Spinal cord (tissue), 10 donors: Measurements from ENCODE around the gene XPC. TPM values are rescaled to one million over a fixed set of nuclear protein-coding genes. Genes with fewer than 3 reads are reported as not detected.

Source experiments
- DNase-seq, 6 donors: peaks; one replicate each; pipeline versions ENCODE4 v3.0.0 to v3.0.0-alpha.2; 2013 to 2015; ENCODE audit warnings: low spot score in 6 of 6, low read depth in 4 of 6
- H3K27ac ChIP-seq: one replicate; pipeline ENCODE4 v1.5.1; 2013; ENCODE audit warnings: low read depth, low read length, control low read depth
- H3K27me3 ChIP-seq: one replicate; pipeline ENCODE4 v1.6.1; 2013; ENCODE audit warnings: low read length; ENCODE audit not compliant: control insufficient read depth, insufficient read depth
- H3K36me3 ChIP-seq: one replicate; pipeline ENCODE4 v1.6.1; 2013; ENCODE audit warnings: low read length; ENCODE audit not compliant: control insufficient read depth, insufficient read depth
- H3K4me1 ChIP-seq: one replicate; pipeline ENCODE4 v1.6.1; 2013; ENCODE audit warnings: low read length; ENCODE audit not compliant: control insufficient read depth, insufficient read depth
- H3K4me3 ChIP-seq: one replicate; pipeline ENCODE4 v1.5.1; 2013; ENCODE audit warnings: low read depth, low read length, control low read depth
- H3K9me3 ChIP-seq: one replicate; pipeline ENCODE4 v1.6.1; 2013; ENCODE audit warnings: low read length; ENCODE audit not compliant: control insufficient read depth, insufficient read depth
- WGBS: methylation state at CpG from one replicate; pipeline ENCODE4 v1.1.5; 2013; ENCODE audit warnings: missing lambda C conversion rate; ENCODE audit not compliant: insufficient coverage; 5-methylcytosine and 5-hydroxymethylcytosine counted together
- polyA plus RNA-seq, 2 donors: library from polyadenylated mRNA; unstranded; fragments of 120-200 nt; gene quantifications; one replicate each; pipeline ENCODE4 v1.2.1, GENCODE V29; 2013; ENCODE audit not compliant: insufficient read length in 2 of 2
- total RNA-seq, 2 donors: library from RNA; depleted of rRNA in 1 of 2; stranded (reverse); fragments of 120-200 nt in 1 of 2; fragments of >200 nt in 1 of 2; gene quantifications; one replicate each; pipeline versions ENCODE4 v1.2.3 to v1.2.4, GENCODE V29; 2013 to 2014
- donor health status: healthy.

XPC gene
- total and polyA plus RNA-seq, 4 donors, result 14.7 to 32.6 (median 29.3) TPM

- no peaks in the 10 kb centered on the region for H3K27me3 ChIP-seq
- H3K27ac ChIP-seq, result no peak overlapping the region
- no peaks in the 10 kb centered on the region for H3K9me3 ChIP-seq
- no peak overlapping the region for H3K4me3 ChIP-seq
- WGBS, result 86% methylated on average over 5 of the region's 5 CpGs
- DNase-seq, result no peak
- H3K36me3 ChIP-seq, result peaks cover 70% of the 10 kb centered on the region
- H3K4me1 ChIP-seq, result peaks cover 12% of the 10 kb centered on the region
Observed at GRCh38 chr3:14139771-14140170, 38.6 kb downstream of the XPC start.

GRCh38 chr3:14138878-14139655 lies 39.3 kb downstream of the XPC start:
- WGBS, result 91% methylated on average over 12 of the region's 14 CpGs
- Histone ChIP-seq H3K27ac (no peak overlapping the region), H3K27me3 (no peaks in the 10 kb centered on the region), H3K36me3 (peaks cover 77% of the 10 kb centered on the region), H3K4me1 (peaks cover 6% of the 10 kb centered on the region), H3K9me3 (no peaks in the 10 kb centered on the region), H3K4me3 (no peak overlapping the region)
- DNase-seq, result no peak

- peaks cover 85% of the 10 kb centered on the region for H3K36me3 ChIP-seq
- DNase-seq, result no peak
- H3K27me3 ChIP-seq, result no peaks in the 10 kb centered on the region
- peaks cover 6% of the 10 kb centered on the region for H3K4me1 ChIP-seq
- H3K4me3 ChIP-seq, result no peak overlapping the region
- no peaks in the 10 kb centered on the region for H3K9me3 ChIP-seq
- WGBS, result 94% methylated on average over 16 of the region's 16 CpGs
- H3K27ac ChIP-seq, result no peak overlapping the region
Observed at GRCh38 chr3:14138109-14138877, 40.1 kb downstream of the XPC start.

GRCh38 chr3:14137445-14137844 lies 41.0 kb downstream of the XPC start:
- no peaks in the 10 kb centered on the region for H3K27me3 ChIP-seq
- H3K4me3 ChIP-seq, result no peak overlapping the region
- H3K27ac ChIP-seq, result no peak overlapping the region
- H3K4me1 ChIP-seq, result peaks cover 6% of the 10 kb centered on the region
- DNase-seq, result peak in 1 of 6 donors; percentile 29
- H3K36me3 ChIP-seq, result peaks cover 91% of the 10 kb centered on the region
- WGBS, result 44% methylated on average over 3 of the region's 3 CpGs
- no peaks in the 10 kb centered on the region for H3K9me3 ChIP-seq

GRCh38 chr3:14137004-14137403 lies 41.4 kb downstream of the XPC start:
- Histone ChIP-seq H3K9me3 (no peaks in the 10 kb centered on the region), H3K4me1 (peaks cover 6% of the 10 kb centered on the region), H3K27me3 (no peaks in the 10 kb centered on the region), H3K27ac (no peak overlapping the region), H3K36me3 (peaks cover 92% of the 10 kb centered on the region), H3K4me3 (no peak overlapping the region)
- DNase-seq, result no peak
- WGBS, result no CpG with 5 or more reads among the region's 3 CpGs

- 92% methylated on average over 9 of the region's 11 CpGs for WGBS
- Histone ChIP-seq H3K4me3 (no peak overlapping the region), H3K9me3 (no peaks in the 10 kb centered on the region), H3K36me3 (peaks cover 92% of the 10 kb centered on the region), H3K27me3 (no peaks in the 10 kb centered on the region), H3K27ac (no peak overlapping the region), H3K4me1 (peaks cover 6% of the 10 kb centered on the region)
- no peak for DNase-seq
Observed at GRCh38 chr3:14135581-14135980, 42.8 kb downstream of the XPC start.

- no peak overlapping the region for H3K27ac ChIP-seq
- no peaks in the 10 kb centered on the region for H3K9me3 ChIP-seq
- peaks cover 93% of the 10 kb centered on the region for H3K36me3 ChIP-seq
- H3K4me3 ChIP-seq, result no peak overlapping the region
- H3K4me1 ChIP-seq, result peaks cover 6% of the 10 kb centered on the region
- H3K27me3 ChIP-seq, result no peaks in the 10 kb centered on the region
- no peak for DNase-seq
- 93% methylated on average over 6 of the region's 6 CpGs for WGBS
Observed at GRCh38 chr3:14134291-14134690, 44.1 kb downstream of the XPC start.

GRCh38 chr3:14133876-14134275 lies 44.5 kb downstream of the XPC start:
- Histone ChIP-seq H3K9me3 (no peaks in the 10 kb centered on the region), H3K27me3 (no peaks in the 10 kb centered on the region), H3K4me3 (no peak overlapping the region), H3K4me1 (peaks cover 6% of the 10 kb centered on the region), H3K27ac (no peak overlapping the region), H3K36me3 (peaks cover 90% of the 10 kb centered on the region)
- 98% methylated on average over 5 of the region's 5 CpGs for WGBS
- no peak for DNase-seq

- Histone ChIP-seq H3K27ac (no peak overlapping the region), H3K36me3 (peaks cover 85% of the 10 kb centered on the region), H3K27me3 (no peaks in the 10 kb centered on the region), H3K4me1 (peaks cover 6% of the 10 kb centered on the region), H3K4me3 (no peak overlapping the region), H3K9me3 (no peaks in the 10 kb centered on the region)
- no peak for DNase-seq
- whole genome bisulfite sequencing, result 94% methylated on average over 10 of the region's 10 CpGs
Observed at GRCh38 chr3:14133188-14133800, 45.1 kb downstream of the XPC start.
